HCT116 (cell line): Measurements from ENCODE around the gene ZNF814. TPM values are rescaled to one million over a fixed set of nuclear protein-coding genes. Genes with fewer than 3 reads are reported as not detected.
"Not testable (repeated sequence)": the region's sequence is repeated elsewhere in the genome, so short reads cannot be mapped to it uniquely, and the experiment has no call there.

Source experiments
- ATAC-seq: fragments of 200-7000 bp; cut with Tn5 transposase; 2 replicates; pipeline ENCODE4 v1.9.1; 2020; ENCODE audit warnings: mild to moderate bottlenecking, moderate library complexity
- BruUV-seq: library from RNA; stranded (reverse); fragments of 400-500 nt; replicated peaks from 2 replicates; lab custom pipeline; 2021; lab: Mats Ljungman, UMichigan
- CTCF ChIA-PET: fragments of 300-600 bp; sonication (Branson Sonifier 250); formaldehyde crosslinking; loops from one replicate; lab custom pipeline; 2021; ENCODE audit warnings: antibody characterized with exemption; lab: Charles Lee
- POLR2A ChIA-PET: fragments of 300-600, 350-600 bp; sonication (Branson Sonifier 250); formaldehyde crosslinking; loops from one replicate; lab custom pipeline; 2021; ENCODE audit warnings: antibody characterized with exemption; lab: Charles Lee
- RAD21 ChIA-PET, 2 experiments: fragments of 300-600 bp; sonication (Branson Sonifier 250); formaldehyde crosslinking; loops; one replicate each; lab custom pipeline; 2023; ENCODE audit warnings: low total read pairs in 2 of 2; ENCODE audit not compliant: uncharacterized antibody in 2 of 2, unreplicated experiment in 2 of 2, low non-redundant PET in 1 of 2; lab: Charles Lee
- DNase-seq: peaks from one replicate; pipeline ENCODE4 v3.0.0-alpha.2; 2010; ENCODE audit warnings: low read depth, low spot score
- H2AFZ ChIP-seq: fragments of 200-600 bp; shearing (Covaris generic), sonication (generic); 2 replicates; pipeline ENCODE4 v1.6.1; 2017; ENCODE audit warnings: low read depth, mixed run types, mixed read lengths, antibody characterized with exemption, low read length; ENCODE audit not compliant: poor library complexity, severe bottlenecking
- H3K27ac ChIP-seq: 2 replicates; pipeline ENCODE4 v1.5.1; 2012; ENCODE audit warnings: low read depth, low read length
- H3K27me3 ChIP-seq: fragments of 200-600 bp; sonication (generic); 2 replicates; pipeline ENCODE4 v1.6.1; 2016; ENCODE audit warnings: mixed run types, low read length, mixed read lengths; ENCODE audit not compliant: insufficient read depth
- H3K36me3 ChIP-seq, 2 experiments: fragments of 200-500 bp in 1 of 2; fragments of 200-600 bp in 1 of 2; sonication (Bioruptor generic) in 1 of 2; sonication (generic) in 1 of 2; 2 replicates each; pipeline versions ENCODE4 v1.5.1 to v1.6.1; 2014 to 2016; ENCODE audit warnings: low read length in 2 of 2, inconsistent platforms in 1 of 2, mixed read lengths in 1 of 2, mixed run types in 1 of 2; ENCODE audit not compliant: insufficient read depth in 2 of 2, control insufficient read depth in 1 of 2
- H3K4me1 ChIP-seq, 2 experiments: fragments of 200-600 bp in 1 of 2; sonication (generic) in 1 of 2; 2 replicates each; pipeline versions ENCODE4 v1.5.1 to v1.6.1; 2012 to 2017; ENCODE audit warnings: low read length in 2 of 2, inconsistent platforms in 1 of 2, mild to moderate bottlenecking in 1 of 2, mixed read lengths in 1 of 2, mixed run types in 1 of 2, moderate library complexity in 1 of 2; ENCODE audit not compliant: insufficient read depth in 2 of 2, control insufficient read depth in 1 of 2
- H3K4me2 ChIP-seq: fragments of 200-600 bp; sonication (generic); 2 replicates; pipeline ENCODE4 v1.6.1; 2017; ENCODE audit warnings: mixed run types, low read length, mixed read lengths
- H3K4me3 ChIP-seq, 2 experiments: fragments of 200-600 bp in 1 of 2; sonication (generic) in 1 of 2; replicated peaks in 1 of 2; 2 replicates each; pipeline ENCODE4 v1.5.1; 2011 to 2016; ENCODE audit warnings: low read length in 2 of 2, control low read depth in 1 of 2, low read depth in 1 of 2, mild to moderate bottlenecking in 1 of 2, mixed read lengths in 1 of 2, mixed run types in 1 of 2
- H3K79me2 ChIP-seq: fragments of 200-600 bp; sonication (generic); 2 replicates; pipeline ENCODE4 v1.6.1; 2017; ENCODE audit warnings: mild to moderate bottlenecking, mixed run types, low read length, moderate library complexity, mixed read lengths; ENCODE audit not compliant: insufficient read depth
- H3K9ac ChIP-seq: fragments of 200-600 bp; sonication (generic); 2 replicates; pipeline ENCODE4 v1.6.1; 2016; ENCODE audit warnings: low read length, mixed read lengths
- H3K9me2 ChIP-seq: fragments of 200-600 bp; sonication (generic), shearing (Covaris generic); 2 replicates; pipeline ENCODE4 v1.6.1; 2017; ENCODE audit warnings: mixed run types, mild to moderate bottlenecking, moderate library complexity; ENCODE audit not compliant: insufficient read depth
- H3K9me3 ChIP-seq, 2 experiments: fragments of 200-500 bp in 1 of 2; fragments of 200-600 bp in 1 of 2; sonication (Bioruptor generic) in 1 of 2; sonication (generic) in 1 of 2; 2 replicates each; pipeline ENCODE4 v1.6.1; 2014 to 2017; ENCODE audit warnings: low read length in 2 of 2, mixed read lengths in 2 of 2, inconsistent platforms in 1 of 2, low read depth in 1 of 2, mild to moderate bottlenecking in 1 of 2, mixed run types in 1 of 2, moderate library complexity in 1 of 2; ENCODE audit not compliant: control insufficient read depth in 1 of 2, insufficient read depth in 1 of 2
- H4K20me1 ChIP-seq: fragments of 200-600 bp; sonication (generic), shearing (Covaris generic); 2 replicates; pipeline ENCODE4 v1.6.1; 2017; ENCODE audit warnings: mixed run types, mild to moderate bottlenecking, moderate library complexity; ENCODE audit not compliant: insufficient read depth
- CEBPB ChIP-seq: IDR thresholded peaks from 2 replicates; pipeline ENCODE4 v1.6.1; 2012; ENCODE audit warnings: low read depth
- ELF1 ChIP-seq: IDR thresholded peaks from 2 replicates; pipeline ENCODE4 v1.6.1; 2012; ENCODE audit warnings: low read depth, borderline replicate concordance
- EZH2 ChIP-seq: fragments of 200-600 bp; sonication (generic); IDR thresholded peaks from 2 replicates; pipeline ENCODE4 v1.6.1; 2017; ENCODE audit warnings: antibody characterized with exemption, mixed run types
- EZH2phosphoT487 ChIP-seq: fragments of 200-600 bp; IDR thresholded peaks from 2 replicates; pipeline ENCODE4 v1.6.1; 2018; ENCODE audit warnings: antibody characterized with exemption, borderline replicate concordance
- FOSL1 ChIP-seq: IDR thresholded peaks from 2 replicates; pipeline ENCODE4 v1.6.1; 2012; ENCODE audit warnings: low read depth
- JUND ChIP-seq: IDR thresholded peaks from 2 replicates; pipeline ENCODE4 v1.6.1; 2012
- SIN3A ChIP-seq: IDR thresholded peaks from 2 replicates; pipeline ENCODE4 v1.6.1; 2012; ENCODE audit warnings: low read depth
- SP1 ChIP-seq: IDR thresholded peaks from 2 replicates; pipeline ENCODE4 v1.6.1; 2012; ENCODE audit warnings: low read depth
- SRF ChIP-seq: IDR thresholded peaks from 2 replicates; pipeline ENCODE4 v1.6.1; 2012; ENCODE audit warnings: low read depth
- YY1 ChIP-seq: IDR thresholded peaks from 2 replicates; pipeline ENCODE4 v1.6.1; 2011; ENCODE audit warnings: low read length, low read depth, moderate library complexity, mild to moderate bottlenecking; ENCODE audit not compliant: insufficient replicate concordance; ENCODE audit errors: extremely low read depth
- ZFX ChIP-seq: fragments of 450-650 bp; IDR thresholded peaks from 2 replicates; pipeline ENCODE4 v1.6.1; 2017
- intact Hi-C: fragments of 100-400 bp; cut with micrococcal nuclease; formaldehyde crosslinking; loops from 2 replicates; pipeline ENCODE4 v1.10.0; 2022
- total RNA-seq: library from RNA; stranded (reverse); gene quantifications from one replicate; pipeline ENCODE4 v1.2.1, GENCODE V29; 2021; ENCODE audit not compliant: unreplicated experiment
- TF ChIP-seq, protein P1 (sequence below): IDR thresholded peaks from 2 replicates; pipeline ENCODE4 v1.6.1; 2012
- TF ChIP-seq, protein P2 (sequence below): IDR thresholded peaks from 2 replicates; pipeline ENCODE4 v1.6.1; 2012; ENCODE audit warnings: low read depth
- TF ChIP-seq, protein P3 (sequence below), 3 experiments: fragments of 200-600 bp in 1 of 3; sonication (generic) in 1 of 3; IDR thresholded peaks in 2 of 3; conservative IDR thresholded peaks in 1 of 3; 2 replicates each; pipeline ENCODE4 v1.5.1; 2012 to 2017; ENCODE audit warnings: low read depth in 2 of 3, low read length in 2 of 3, antibody characterized with exemption in 1 of 3, borderline replicate concordance in 1 of 3, control low read depth in 1 of 3, mild to moderate bottlenecking in 1 of 3, mixed read lengths in 1 of 3, mixed run types in 1 of 3, moderate library complexity in 1 of 3; ENCODE audit not compliant: insufficient read depth in 1 of 3

ZNF814 gene
- total RNA-seq, 1 experiment from 2014 or later: 2.5 TPM

DNA sequence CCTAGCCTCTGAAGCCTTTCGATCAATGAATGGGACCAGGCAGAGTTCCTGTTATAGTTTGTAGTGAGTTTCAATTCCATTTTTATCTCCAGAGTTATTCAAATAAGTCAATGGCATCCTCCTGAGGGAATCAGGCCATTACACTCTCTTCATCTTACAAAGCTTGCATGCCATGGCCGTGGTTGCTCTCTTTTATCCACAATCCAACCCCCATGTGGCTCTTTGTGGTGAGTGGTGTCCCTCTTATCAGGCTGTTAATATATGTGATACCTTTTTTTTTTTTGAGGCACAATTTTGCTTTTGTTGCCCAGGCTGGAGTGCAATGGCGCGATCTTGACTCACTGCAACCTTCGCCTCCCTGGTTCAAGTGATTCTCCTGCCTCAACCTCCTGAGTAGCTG lies 51.8 kb downstream of the ZNF814 start:
- H3K27me3 ChIP-seq, intact Hi-C loops, H3K27ac ChIP-seq, H4K20me1 ChIP-seq, H3K9me3 ChIP-seq, BruUV-seq, H3K9ac ChIP-seq, H3K4me3 ChIP-seq, H2AFZ ChIP-seq, H3K4me1 ChIP-seq, POLR2A ChIA-PET, ATAC-seq, H3K36me3 ChIP-seq, H3K4me2 ChIP-seq, H3K9me2 ChIP-seq, CTCF ChIA-PET, DNase-seq, RAD21 ChIA-PET: not testable (repeated sequence)
- H3K79me2 ChIP-seq: peaks cover 61% of the 10 kb centered on the region

DNA sequence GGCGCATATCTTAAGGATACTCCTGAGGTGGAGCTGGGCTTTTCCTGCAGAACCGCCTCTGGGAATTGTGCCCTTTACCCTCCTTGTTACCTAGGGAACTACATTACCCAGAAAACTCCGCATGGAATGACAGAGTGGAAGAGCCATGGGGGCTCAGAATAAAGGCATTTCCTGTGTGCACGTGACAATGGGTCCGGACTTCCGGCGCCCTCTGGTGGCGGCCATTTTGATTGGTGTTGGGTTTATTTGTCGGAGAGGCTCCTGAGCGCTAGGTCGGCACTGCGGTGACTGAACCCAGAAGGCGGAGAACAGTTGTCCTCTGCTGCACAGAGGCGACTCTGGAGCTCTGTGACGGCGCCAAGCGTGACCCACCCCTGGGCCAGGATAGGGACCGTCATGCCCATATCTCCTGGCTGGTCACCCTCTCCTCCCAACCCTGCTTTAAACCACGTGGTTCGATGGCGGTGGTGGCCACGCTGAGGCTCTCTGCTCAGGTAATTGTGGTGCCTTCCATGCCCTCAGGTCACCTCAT lies 58.7 kb downstream of the ZNF814 start, which contains the start of gene ZNF587B:
Gene ZNF587B (plus strand): TSS at position 229 of the 532 bp plus-strand sequence. CDS start 230 bp downstream, at position 459.
- Histone ChIP-seq H3K27ac (0 out of 2 replicates have a peak within 1 kb of the TSS, but pooled peaks have one; percentile 26), H3K4me2 (peak within 1 kb of the TSS; percentile 30), H3K79me2 (peaks cover 78% of the 10 kb centered on the region), H3K4me1 (peaks cover 0 to 8% of the 10 kb centered on the region in 2 experiments; a peak in 2 of 4 replicates), H3K9ac (no peak within 1 kb of the TSS), H2AFZ (no peak within 1 kb of the TSS), H3K4me3 (peak within 1 kb of the TSS; percentile 10 to 24; a peak in 3 of 4 replicates), H4K20me1 (peaks cover 4% of the 10 kb centered on the region; the same call in 1 of the 2 replicates), H3K9me3 (no peaks in the 10 kb centered on the region), H3K36me3 (peaks cover 3 to 14% of the 10 kb centered on the region in 2 experiments; a peak in 1 of 4 replicates), H3K27me3 (no peaks in the 10 kb centered on the region), H3K9me2 (no peaks in the 10 kb centered on the region)
- peak; percentile 88 for ATAC-seq
- ChIA-PET CTCF (no interaction called here), RAD21 (no interaction called here), POLR2A (no interaction called here)
- BruUV-seq: no TSS peak
- peak; percentile 36 for DNase-seq
- intact Hi-C loops: no loop called here
- TF ChIP-seq JUND: no peak
- TF ChIP-seq EZH2: no peak
- no peak for TF ChIP-seq FOSL1
- TF ChIP-seq SP1: no peak
- TF ChIP-seq, protein P1, sequence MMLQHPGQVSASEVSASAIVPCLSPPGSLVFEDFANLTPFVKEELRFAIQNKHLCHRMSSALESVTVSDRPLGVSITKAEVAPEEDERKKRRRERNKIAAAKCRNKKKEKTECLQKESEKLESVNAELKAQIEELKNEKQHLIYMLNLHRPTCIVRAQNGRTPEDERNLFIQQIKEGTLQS: no peak
- TF ChIP-seq SRF: no peak
- TF ChIP-seq, protein P2, sequence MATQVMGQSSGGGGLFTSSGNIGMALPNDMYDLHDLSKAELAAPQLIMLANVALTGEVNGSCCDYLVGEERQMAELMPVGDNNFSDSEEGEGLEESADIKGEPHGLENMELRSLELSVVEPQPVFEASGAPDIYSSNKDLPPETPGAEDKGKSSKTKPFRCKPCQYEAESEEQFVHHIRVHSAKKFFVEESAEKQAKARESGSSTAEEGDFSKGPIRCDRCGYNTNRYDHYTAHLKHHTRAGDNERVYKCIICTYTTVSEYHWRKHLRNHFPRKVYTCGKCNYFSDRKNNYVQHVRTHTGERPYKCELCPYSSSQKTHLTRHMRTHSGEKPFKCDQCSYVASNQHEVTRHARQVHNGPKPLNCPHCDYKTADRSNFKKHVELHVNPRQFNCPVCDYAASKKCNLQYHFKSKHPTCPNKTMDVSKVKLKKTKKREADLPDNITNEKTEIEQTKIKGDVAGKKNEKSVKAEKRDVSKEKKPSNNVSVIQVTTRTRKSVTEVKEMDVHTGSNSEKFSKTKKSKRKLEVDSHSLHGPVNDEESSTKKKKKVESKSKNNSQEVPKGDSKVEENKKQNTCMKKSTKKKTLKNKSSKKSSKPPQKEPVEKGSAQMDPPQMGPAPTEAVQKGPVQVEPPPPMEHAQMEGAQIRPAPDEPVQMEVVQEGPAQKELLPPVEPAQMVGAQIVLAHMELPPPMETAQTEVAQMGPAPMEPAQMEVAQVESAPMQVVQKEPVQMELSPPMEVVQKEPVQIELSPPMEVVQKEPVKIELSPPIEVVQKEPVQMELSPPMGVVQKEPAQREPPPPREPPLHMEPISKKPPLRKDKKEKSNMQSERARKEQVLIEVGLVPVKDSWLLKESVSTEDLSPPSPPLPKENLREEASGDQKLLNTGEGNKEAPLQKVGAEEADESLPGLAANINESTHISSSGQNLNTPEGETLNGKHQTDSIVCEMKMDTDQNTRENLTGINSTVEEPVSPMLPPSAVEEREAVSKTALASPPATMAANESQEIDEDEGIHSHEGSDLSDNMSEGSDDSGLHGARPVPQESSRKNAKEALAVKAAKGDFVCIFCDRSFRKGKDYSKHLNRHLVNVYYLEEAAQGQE: no peak
- no peak for TF ChIP-seq ZFX
- TF ChIP-seq YY1: peak; percentile 65
- no peak for TF ChIP-seq SIN3A
- TF ChIP-seq EZH2phosphoT487: no peak
- TF ChIP-seq ELF1: no peak
- TF ChIP-seq CEBPB: no peak
- TF ChIP-seq, protein P3, sequence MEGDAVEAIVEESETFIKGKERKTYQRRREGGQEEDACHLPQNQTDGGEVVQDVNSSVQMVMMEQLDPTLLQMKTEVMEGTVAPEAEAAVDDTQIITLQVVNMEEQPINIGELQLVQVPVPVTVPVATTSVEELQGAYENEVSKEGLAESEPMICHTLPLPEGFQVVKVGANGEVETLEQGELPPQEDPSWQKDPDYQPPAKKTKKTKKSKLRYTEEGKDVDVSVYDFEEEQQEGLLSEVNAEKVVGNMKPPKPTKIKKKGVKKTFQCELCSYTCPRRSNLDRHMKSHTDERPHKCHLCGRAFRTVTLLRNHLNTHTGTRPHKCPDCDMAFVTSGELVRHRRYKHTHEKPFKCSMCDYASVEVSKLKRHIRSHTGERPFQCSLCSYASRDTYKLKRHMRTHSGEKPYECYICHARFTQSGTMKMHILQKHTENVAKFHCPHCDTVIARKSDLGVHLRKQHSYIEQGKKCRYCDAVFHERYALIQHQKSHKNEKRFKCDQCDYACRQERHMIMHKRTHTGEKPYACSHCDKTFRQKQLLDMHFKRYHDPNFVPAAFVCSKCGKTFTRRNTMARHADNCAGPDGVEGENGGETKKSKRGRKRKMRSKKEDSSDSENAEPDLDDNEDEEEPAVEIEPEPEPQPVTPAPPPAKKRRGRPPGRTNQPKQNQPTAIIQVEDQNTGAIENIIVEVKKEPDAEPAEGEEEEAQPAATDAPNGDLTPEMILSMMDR (IDR thresholded peaks at IDR 0.05 in 2 of 3, conservative IDR thresholded peaks at IDR 0.05 in 1 of 3; ENCODE audit: borderline replicate concordance in 1 of 3, insufficient read depth in 1 of 3, low read depth in 2 of 3, low read length in 2 of 3): peak in 2 of 3 experiments; percentile 31 to 60; a peak in 3 of 6 replicates
